K562 (cell line): ENCODE data around the gene UNC13C. TPM values are rescaled to one million over a fixed set of nuclear protein-coding genes. Genes with fewer than 3 reads are reported as not detected.

Experiments used
- ATAC-seq: fragments of 200-7000 bp; cut with Tn5 transposase; 3 replicates; pipeline ENCODE4 v1.9.1; 2020; ENCODE audit warnings: moderate library complexity
- BruUV-seq: library from RNA; stranded (reverse); fragments of 400-500 nt; replicated peaks from 2 replicates; lab custom pipeline; 2021; lab: Mats Ljungman, UMichigan
- CTCF ChIA-PET: fragments of 300-600 bp; formaldehyde crosslinking; extraction: SDS; loops from one replicate; lab custom pipeline; 2021; ENCODE audit warnings: low intra/inter-chr PET ratio; lab: Yijun Ruan, JAX
- POLR2A ChIA-PET: fragments of 300-600, 350-650 bp; sonication (Branson Sonifier 250); formaldehyde crosslinking; extraction: SDS; loops from one replicate; lab custom pipeline; 2021; ENCODE audit warnings: antibody characterized with exemption, inconsistent platforms; lab: Yijun Ruan, JAX
- DNase-seq, 4 experiments: peaks; one replicate each; pipeline versions ENCODE4 v3.0.0 to v3.0.0-alpha.2; 2011 to 2018; ENCODE audit warnings: low spot score in 3 of 4, mixed read lengths in 3 of 4; ENCODE audit errors: extremely low read depth in 1 of 4
- FAIRE-seq: peaks from 2 replicates; lab custom pipeline; 2011; peaks lifted over from hg19 to GRCh38; lab: Jason Lieb, UNC
- H2AFZ ChIP-seq: 2 replicates; pipeline ENCODE4 v1.6.0; 2011; ENCODE audit warnings: low read depth, low read length, control low read depth, inconsistent platforms
- H3K27ac ChIP-seq: fragments of 200-600 bp; 3 replicates; pipeline ENCODE4 v1.8.0; 2011; ENCODE audit warnings: low read depth, mild to moderate bottlenecking, control low read depth, inconsistent platforms, low read length, moderate library complexity, mixed read lengths; ENCODE audit errors: extremely low read depth
- H3K27me3 ChIP-seq, 2 experiments: fragments of 300-600 bp in 1 of 2; 2 replicates in 1 of 2; 3 replicates in 1 of 2; pipeline versions ENCODE4 v1.6.0 to v1.8.0; 2011; ENCODE audit warnings: inconsistent platforms in 2 of 2, low read length in 2 of 2, mild to moderate bottlenecking in 1 of 2, mixed read lengths in 1 of 2, moderate library complexity in 1 of 2; ENCODE audit not compliant: control insufficient read depth in 2 of 2, insufficient read depth in 2 of 2
- H3K36me3 ChIP-seq: fragments of 300-600 bp; 3 replicates; pipeline ENCODE4 v1.8.0; 2011; ENCODE audit warnings: mild to moderate bottlenecking, low read length, inconsistent platforms; ENCODE audit not compliant: control insufficient read depth, insufficient read depth
- H3K4me1 ChIP-seq, 2 experiments: fragments of 200-600 bp in 1 of 2; replicated peaks in 1 of 2; 2 replicates in 1 of 2; 3 replicates in 1 of 2; pipeline versions ENCODE4 v1.5.1 to v1.8.0; 2011; ENCODE audit warnings: inconsistent platforms in 2 of 2, low read length in 2 of 2, mild to moderate bottlenecking in 1 of 2, mixed read lengths in 1 of 2, moderate library complexity in 1 of 2; ENCODE audit not compliant: control insufficient read depth in 2 of 2, insufficient read depth in 2 of 2
- H3K4me2 ChIP-seq: 2 replicates; pipeline ENCODE4 v1.6.1; 2011; ENCODE audit warnings: low read length, control low read depth, inconsistent platforms, mixed read lengths; ENCODE audit not compliant: insufficient read depth
- H3K4me3 ChIP-seq: fragments of 200-600 bp; sonication (generic), shearing (Covaris generic); 2 replicates; pipeline ENCODE4 v1.5.1; 2016; ENCODE audit warnings: control low read depth, inconsistent platforms
- H3K79me2 ChIP-seq: fragments of 200-600 bp; 3 replicates; pipeline ENCODE4 v1.8.0; 2011; ENCODE audit warnings: low read length, inconsistent platforms; ENCODE audit not compliant: control insufficient read depth, insufficient read depth
- H3K9ac ChIP-seq, 2 experiments: 2 replicates each; pipeline versions ENCODE4 v1.6.0 to v1.6.1; 2011; ENCODE audit warnings: low read depth in 2 of 2, low read length in 2 of 2, control low read depth in 1 of 2, inconsistent platforms in 1 of 2, mild to moderate bottlenecking in 1 of 2, mixed read lengths in 1 of 2; ENCODE audit not compliant: insufficient read depth in 1 of 2
- H3K9me1 ChIP-seq: one replicate; pipeline ENCODE4 v1.6.0; 2011; ENCODE audit warnings: inconsistent platforms, mild to moderate bottlenecking, low read length, moderate library complexity; ENCODE audit not compliant: control insufficient read depth, insufficient read depth
- H3K9me3 ChIP-seq: replicated peaks from 2 replicates; pipeline ENCODE4 v1.5.1; 2011; ENCODE audit warnings: low read depth, low read length, inconsistent platforms; ENCODE audit not compliant: control insufficient read depth, insufficient read depth
- H4K20me1 ChIP-seq: replicated peaks from 2 replicates; pipeline ENCODE4 v1.6.1; 2011; ENCODE audit warnings: low read length, inconsistent platforms, mixed read lengths; ENCODE audit not compliant: control insufficient read depth, insufficient read depth
- ATF7 ChIP-seq: fragments of 450-650 bp; IDR thresholded peaks from 2 replicates; pipeline ENCODE4 v1.7.1; 2014; ENCODE audit warnings: mild to moderate bottlenecking, moderate library complexity
- EHMT2 ChIP-seq: fragments of 450-650 bp; IDR thresholded peaks from 2 replicates; pipeline ENCODE4 v1.6.1; 2018; ENCODE audit warnings: antibody characterized with exemption
- FOXA1 ChIP-seq: fragments of 450-650 bp; IDR thresholded peaks from 2 replicates; pipeline ENCODE4 v1.6.1; 2016; ENCODE audit warnings: mild to moderate bottlenecking, borderline replicate concordance
- GATA2 ChIP-seq: sonication (generic); formaldehyde crosslinking; IDR thresholded peaks from 2 replicates; pipeline ENCODE4 v1.4.0; 2020; ENCODE audit warnings: mild to moderate bottlenecking, missing genetic modification reagents
- KLF10 ChIP-seq: fragments of 250-450 bp; sonication (Bioruptor Pico); IDR thresholded peaks from 2 replicates; pipeline ENCODE4 v1.6.1; 2021; ENCODE audit warnings: matching md5 sums
- MAFK ChIP-seq: IDR thresholded peaks from 2 replicates; pipeline ENCODE4 v1.6.1; 2011; ENCODE audit warnings: low read length, improper control_type of control experiment
- POLR2AphosphoS5 ChIP-seq: IDR thresholded peaks from 2 replicates; pipeline ENCODE4 v1.6.1; 2011; ENCODE audit warnings: mild to moderate bottlenecking, low read depth, low read length, moderate library complexity; ENCODE audit not compliant: control insufficient read depth, insufficient read depth
- PTRF ChIP-seq: fragments of 450-650 bp; IDR thresholded peaks from 2 replicates; pipeline ENCODE4 v1.6.1; 2016; ENCODE audit warnings: mild to moderate bottlenecking, missing genetic modification characterization, missing compliant biosample characterization
- RBBP5 ChIP-seq: fragments of 200-600 bp; sonication (generic); IDR thresholded peaks from 2 replicates; pipeline ENCODE4 v1.6.1; 2012; ENCODE audit warnings: borderline replicate concordance, mild to moderate bottlenecking, low read length, control low read depth, inconsistent platforms; ENCODE audit not compliant: insufficient read depth, poor library complexity, severe bottlenecking
- SREBF2 ChIP-seq: sonication (generic); formaldehyde crosslinking; IDR thresholded peaks from 2 replicates; pipeline ENCODE4 v1.4.0; 2020; ENCODE audit warnings: mild to moderate bottlenecking, missing genetic modification reagents
- ZKSCAN3 ChIP-seq: fragments of 250-450 bp; sonication (Bioruptor Pico); IDR thresholded peaks from 2 replicates; pipeline ENCODE4 v1.4.0; 2020
- ZNF707 ChIP-seq: fragments of 250-450 bp; sonication (Bioruptor Pico); conservative IDR thresholded peaks from 2 replicates; pipeline ENCODE4 v1.8.0; 2022; ENCODE audit warnings: inconsistent platforms, mild to moderate bottlenecking, moderate library complexity
- WGBS: fragments of 100-300 bp; shearing (Covaris generic); methylation state at CpG from one replicate; pipeline ENCODE4 v1.1.6; 2016; ENCODE audit warnings: low coverage, mixed read lengths; ENCODE audit not compliant: insufficient coverage; ENCODE audit errors: missing lambda C conversion rate; 5-methylcytosine and 5-hydroxymethylcytosine counted together
- in situ Hi-C: fragments of 300-500 bp; cut with MboI; formaldehyde crosslinking; loops from 4 replicates; pipeline ENCODE4 v1.15.0; 2018; ENCODE audit warnings: inconsistent platforms, mixed read lengths
- intact Hi-C: fragments of 100-400 bp; cut with micrococcal nuclease; formaldehyde crosslinking; loops from 2 replicates; pipeline ENCODE4 v1.14.2; 2022
- polyA plus RNA-seq, 8 experiments: library from polyadenylated mRNA; depleted of rRNA in 4 of 8; stranded (reverse) in 5 of 8; unstranded in 3 of 8; fragments of >200 nt; fragmentation: Nextera tagmentation in 2 of 8; fragmentation: Illumina TruSeq in 1 of 8; extraction: Ambion mirVana in 2 of 8; extraction: Trizol in 1 of 8; gene quantifications; 2 replicates each; pipeline versions ENCODE4 v1.2.1 to v1.2.3, GENCODE V29; 2011 to 2014; ENCODE audit warnings: inconsistent platforms in 1 of 8, missing spikeins in 1 of 8
- total RNA-seq, 7 experiments: library from RNA; depleted of rRNA in 6 of 7; stranded (reverse); fragments of >200 nt in 6 of 7; fragmentation: Illumina TruSeq in 2 of 7; extraction: Trizol in 2 of 7; gene quantifications; 2 replicates each; pipeline versions ENCODE4 v1.2.1 to v1.2.3, GENCODE V29; 2011 to 2021; ENCODE audit warnings: low replicate concordance in 1 of 7
- TF ChIP-seq, protein P1 (sequence below): fragments of 250-450 bp; sonication (Bioruptor Pico); IDR thresholded peaks from 2 replicates; pipeline ENCODE4 v1.4.0; 2020
- TF ChIP-seq, protein P2 (sequence below): sonication (generic); IDR thresholded peaks from 2 replicates; pipeline ENCODE4 v1.6.1; 2016
- TF ChIP-seq, protein P3 (sequence below): fragments of 250-450 bp; sonication (Bioruptor Pico); IDR thresholded peaks from 2 replicates; pipeline ENCODE4 v1.8.0; 2022; ENCODE audit warnings: inconsistent platforms, mild to moderate bottlenecking, moderate library complexity, borderline replicate concordance

UNC13C gene
- total and polyA plus RNA-seq, 9 of the 15 experiments (the other 6 are each of a cell fraction or from before 2014, with no cell fraction given) = not detected

DNA sequence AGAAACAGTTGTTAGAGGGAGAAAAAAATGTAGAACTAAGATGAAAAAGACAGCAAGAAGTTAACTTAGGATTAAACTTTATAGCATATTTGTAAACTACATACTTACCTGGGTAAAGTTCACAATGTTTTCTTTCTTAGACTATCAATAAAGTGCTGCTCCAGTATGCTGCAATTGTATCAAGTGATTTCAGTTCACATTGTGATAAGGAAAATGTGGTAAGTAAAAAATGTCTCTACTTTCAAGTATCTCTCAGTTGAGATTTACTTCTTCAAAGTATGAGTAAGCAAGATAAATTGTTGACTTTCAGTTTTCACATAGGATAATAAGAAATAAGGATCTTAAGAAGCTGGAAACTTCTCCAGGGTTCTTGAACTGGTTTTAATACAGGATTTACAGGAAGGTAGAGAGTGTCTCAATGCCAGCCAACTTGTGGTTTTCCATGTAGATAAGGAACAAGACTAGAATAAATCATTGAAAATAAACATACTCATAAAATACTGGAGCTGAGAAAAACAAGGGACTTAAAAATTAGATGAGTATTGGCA, 528.8 kb downstream of the UNC13C start (continued):
- TF ChIP-seq, protein P1, sequence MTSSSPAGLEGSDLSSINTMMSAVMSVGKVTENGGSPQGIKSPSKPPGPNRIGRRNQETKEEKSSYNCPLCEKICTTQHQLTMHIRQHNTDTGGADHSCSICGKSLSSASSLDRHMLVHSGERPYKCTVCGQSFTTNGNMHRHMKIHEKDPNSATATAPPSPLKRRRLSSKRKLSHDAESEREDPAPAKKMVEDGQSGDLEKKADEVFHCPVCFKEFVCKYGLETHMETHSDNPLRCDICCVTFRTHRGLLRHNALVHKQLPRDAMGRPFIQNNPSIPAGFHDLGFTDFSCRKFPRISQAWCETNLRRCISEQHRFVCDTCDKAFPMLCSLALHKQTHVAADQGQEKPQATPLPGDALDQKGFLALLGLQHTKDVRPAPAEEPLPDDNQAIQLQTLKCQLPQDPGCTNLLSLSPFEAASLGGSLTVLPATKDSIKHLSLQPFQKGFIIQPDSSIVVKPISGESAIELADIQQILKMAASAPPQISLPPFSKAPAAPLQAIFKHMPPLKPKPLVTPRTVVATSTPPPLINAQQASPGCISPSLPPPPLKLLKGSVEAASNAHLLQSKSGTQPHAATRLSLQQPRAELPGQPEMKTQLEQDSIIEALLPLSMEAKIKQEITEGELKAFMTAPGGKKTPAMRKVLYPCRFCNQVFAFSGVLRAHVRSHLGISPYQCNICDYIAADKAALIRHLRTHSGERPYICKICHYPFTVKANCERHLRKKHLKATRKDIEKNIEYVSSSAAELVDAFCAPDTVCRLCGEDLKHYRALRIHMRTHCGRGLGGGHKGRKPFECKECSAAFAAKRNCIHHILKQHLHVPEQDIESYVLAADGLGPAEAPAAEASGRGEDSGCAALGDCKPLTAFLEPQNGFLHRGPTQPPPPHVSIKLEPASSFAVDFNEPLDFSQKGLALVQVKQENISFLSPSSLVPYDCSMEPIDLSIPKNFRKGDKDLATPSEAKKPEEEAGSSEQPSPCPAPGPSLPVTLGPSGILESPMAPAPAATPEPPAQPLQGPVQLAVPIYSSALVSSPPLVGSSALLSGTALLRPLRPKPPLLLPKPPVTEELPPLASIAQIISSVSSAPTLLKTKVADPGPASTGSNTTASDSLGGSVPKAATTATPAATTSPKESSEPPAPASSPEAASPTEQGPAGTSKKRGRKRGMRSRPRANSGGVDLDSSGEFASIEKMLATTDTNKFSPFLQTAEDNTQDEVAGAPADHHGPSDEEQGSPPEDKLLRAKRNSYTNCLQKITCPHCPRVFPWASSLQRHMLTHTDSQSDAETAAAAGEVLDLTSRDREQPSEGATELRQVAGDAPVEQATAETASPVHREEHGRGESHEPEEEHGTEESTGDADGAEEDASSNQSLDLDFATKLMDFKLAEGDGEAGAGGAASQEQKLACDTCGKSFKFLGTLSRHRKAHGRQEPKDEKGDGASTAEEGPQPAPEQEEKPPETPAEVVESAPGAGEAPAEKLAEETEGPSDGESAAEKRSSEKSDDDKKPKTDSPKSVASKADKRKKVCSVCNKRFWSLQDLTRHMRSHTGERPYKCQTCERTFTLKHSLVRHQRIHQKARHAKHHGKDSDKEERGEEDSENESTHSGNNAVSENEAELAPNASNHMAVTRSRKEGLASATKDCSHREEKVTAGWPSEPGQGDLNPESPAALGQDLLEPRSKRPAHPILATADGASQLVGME (CRISPR knock-in tag) = no peak
- TF ChIP-seq FOXA1 = no peak
- TF ChIP-seq SREBF2 (CRISPR knock-in tag) = no peak
- TF ChIP-seq ZNF707 (CRISPR knock-in tag) = no peak

DNA sequence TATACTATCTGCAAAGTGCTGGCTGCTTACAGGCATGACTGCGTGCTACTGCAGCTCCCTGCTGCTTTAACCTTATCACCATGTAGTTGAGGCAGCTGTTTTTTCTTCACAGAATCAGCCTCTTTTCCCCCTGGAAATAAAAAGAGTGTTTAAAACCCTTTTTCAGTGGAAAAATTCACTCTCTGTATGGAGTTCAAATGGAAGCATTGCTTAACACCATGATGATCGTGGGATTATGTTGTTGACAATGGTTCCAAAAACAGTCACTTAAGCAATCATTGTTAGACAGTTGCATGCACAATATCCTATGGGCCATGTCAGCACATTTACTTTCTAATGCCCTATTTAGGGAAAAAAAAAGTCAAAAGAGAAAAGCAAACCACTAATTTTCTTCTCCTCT, 536.4 kb downstream of the UNC13C start:
- H3K9ac ChIP-seq = no peak overlapping the region
- no peaks in the 10 kb centered on the region for H3K36me3 ChIP-seq
- H4K20me1 ChIP-seq = no peaks in the 10 kb centered on the region
- no peaks in the 10 kb centered on the region for H3K79me2 ChIP-seq
- WGBS = 4% methylated on average over 2 of the region's 2 CpGs
- FAIRE-seq (no peak), DNase-seq (no peak), ATAC-seq (no peak)
- no peak overlapping the region for H2AFZ ChIP-seq
- CTCF ChIA-PET = no interaction called here
- in situ Hi-C loops = no loop called here
- no peaks in the 10 kb centered on the region for H3K9me3 ChIP-seq
- no peaks in the 10 kb centered on the region for H3K4me1 ChIP-seq
- no peak overlapping the region for H3K4me2 ChIP-seq
- H3K27me3 ChIP-seq = no peaks in the 10 kb centered on the region
- H3K27ac ChIP-seq = no peak overlapping the region
- intact Hi-C loops = no loop called here
- no TSS peak for BruUV-seq
- no peak overlapping the region for H3K4me3 ChIP-seq
- H3K9me1 ChIP-seq = no peaks in the 10 kb centered on the region
- POLR2A ChIA-PET = no interaction called here
- TF ChIP-seq MAFK (no peak), KLF10 (no peak), PTRF (tag) (no peak), ZKSCAN3 (CRISPR knock-in tag) (no peak), RBBP5 (no peak), GATA2 (CRISPR knock-in tag) (no peak), ATF7 (no peak), EHMT2 (no peak), POLR2AphosphoS5 (no peak)
- TF ChIP-seq, protein P2, sequence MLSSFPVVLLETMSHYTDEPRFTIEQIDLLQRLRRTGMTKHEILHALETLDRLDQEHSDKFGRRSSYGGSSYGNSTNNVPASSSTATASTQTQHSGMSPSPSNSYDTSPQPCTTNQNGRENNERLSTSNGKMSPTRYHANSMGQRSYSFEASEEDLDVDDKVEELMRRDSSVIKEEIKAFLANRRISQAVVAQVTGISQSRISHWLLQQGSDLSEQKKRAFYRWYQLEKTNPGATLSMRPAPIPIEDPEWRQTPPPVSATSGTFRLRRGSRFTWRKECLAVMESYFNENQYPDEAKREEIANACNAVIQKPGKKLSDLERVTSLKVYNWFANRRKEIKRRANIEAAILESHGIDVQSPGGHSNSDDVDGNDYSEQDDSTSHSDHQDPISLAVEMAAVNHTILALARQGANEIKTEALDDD = no peak
- TF ChIP-seq, protein P3, sequence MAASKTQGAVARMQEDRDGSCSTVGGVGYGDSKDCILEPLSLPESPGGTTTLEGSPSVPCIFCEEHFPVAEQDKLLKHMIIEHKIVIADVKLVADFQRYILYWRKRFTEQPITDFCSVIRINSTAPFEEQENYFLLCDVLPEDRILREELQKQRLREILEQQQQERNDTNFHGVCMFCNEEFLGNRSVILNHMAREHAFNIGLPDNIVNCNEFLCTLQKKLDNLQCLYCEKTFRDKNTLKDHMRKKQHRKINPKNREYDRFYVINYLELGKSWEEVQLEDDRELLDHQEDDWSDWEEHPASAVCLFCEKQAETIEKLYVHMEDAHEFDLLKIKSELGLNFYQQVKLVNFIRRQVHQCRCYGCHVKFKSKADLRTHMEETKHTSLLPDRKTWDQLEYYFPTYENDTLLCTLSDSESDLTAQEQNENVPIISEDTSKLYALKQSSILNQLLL (CRISPR knock-in tag) = no peak
